Ishikawa (cell line): ENCODE data around the gene CARD9.
A peak's percentile ranks its signal among the peaks of the same experiment; 100 is the strongest.

ENCODE experiments used
- CEBPB ChIP-seq: IDR thresholded peaks from 2 replicates; pipeline ENCODE4 v1.6.1; 2012
- CREB1 ChIP-seq: IDR thresholded peaks from 2 replicates; pipeline ENCODE4 v1.6.1; 2012; ENCODE audit warnings: low read depth
- EGR1 ChIP-seq: IDR thresholded peaks from 2 replicates; pipeline ENCODE4 v1.6.1; 2012
- EP300 ChIP-seq: IDR thresholded peaks from 2 replicates; pipeline ENCODE4 v1.6.1; 2012; ENCODE audit warnings: borderline replicate concordance
- FOXM1 ChIP-seq: IDR thresholded peaks from 2 replicates; pipeline ENCODE4 v1.6.1; 2012; ENCODE audit warnings: low read depth, borderline replicate concordance
- MAX ChIP-seq: IDR thresholded peaks from 2 replicates; pipeline ENCODE4 v1.6.1; 2012
- NFIC ChIP-seq: IDR thresholded peaks from 2 replicates; pipeline ENCODE4 v1.6.1; 2012
- RAD21 ChIP-seq: IDR thresholded peaks from 2 replicates; pipeline ENCODE4 v1.6.1; 2012; ENCODE audit warnings: low read depth
- USF1 ChIP-seq: IDR thresholded peaks from 2 replicates; pipeline ENCODE4 v1.6.1; 2012
- YY1 ChIP-seq: IDR thresholded peaks from 2 replicates; pipeline ENCODE4 v1.6.1; 2012; ENCODE audit warnings: low read depth
- ZBTB7A ChIP-seq: IDR thresholded peaks from 2 replicates; pipeline ENCODE4 v1.6.1; 2012; ENCODE audit warnings: low read depth
- TF ChIP-seq, protein P1 (sequence below): IDR thresholded peaks from 2 replicates; pipeline ENCODE4 v1.6.1; 2012; ENCODE audit warnings: low read depth, mild to moderate bottlenecking

DNA sequence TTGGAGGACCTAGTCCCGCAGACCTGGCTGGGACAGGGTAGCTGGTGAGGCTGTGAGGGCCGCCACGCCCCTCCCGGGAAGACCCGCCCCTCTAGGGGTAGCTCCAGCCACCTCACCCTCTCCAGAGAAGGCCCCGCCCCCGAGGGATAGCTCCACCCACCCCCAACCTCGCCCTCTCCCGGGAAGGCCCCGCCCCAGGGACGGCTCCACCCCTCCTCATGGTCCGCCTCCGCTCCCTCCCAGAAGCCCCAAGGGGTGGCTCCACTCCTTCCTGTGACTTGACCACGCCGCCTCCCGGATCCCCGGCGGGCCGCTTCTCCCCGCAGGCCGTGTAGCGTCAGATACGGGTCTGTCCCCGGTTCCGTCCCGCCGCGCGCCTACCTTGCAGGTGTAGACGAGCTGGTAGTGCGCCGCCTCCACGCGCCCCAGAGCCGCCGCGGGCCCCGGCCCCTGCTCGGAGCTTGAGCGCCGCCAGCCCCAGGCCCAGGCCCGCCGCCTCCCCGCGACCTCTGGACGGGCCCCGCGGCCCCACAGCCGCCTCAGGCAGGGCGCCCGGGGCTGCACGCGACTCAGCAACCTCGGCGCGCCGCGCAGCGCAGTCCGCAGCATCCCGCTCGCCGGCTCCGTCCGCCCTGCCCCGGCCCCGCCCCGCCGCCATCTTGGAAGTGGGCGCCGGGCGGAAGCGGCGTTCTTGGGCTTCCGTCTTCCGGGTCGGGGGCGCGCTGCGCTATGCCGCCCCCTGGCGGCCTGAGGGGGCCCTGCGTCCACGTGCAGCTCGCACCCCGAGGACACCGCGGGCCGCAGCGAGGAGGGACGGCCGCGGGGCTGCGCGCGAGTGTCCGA, 10.1 kb downstream of the CARD9 start, which contains the start of gene DNLZ:
- TF ChIP-seq EP300 (no peak), FOXM1 (no peak), EGR1 (peak; percentile 79; the same call in 1 of the 2 replicates), CEBPB (no peak), YY1 (peak; percentile 96), CREB1 (no peak), ZBTB7A (no peak), USF1 (peak; percentile 64), RAD21 (peak; percentile 45; the same call in 1 of the 2 replicates), MAX (peak; percentile 100), NFIC (no peak)
- TF ChIP-seq, protein P1, sequence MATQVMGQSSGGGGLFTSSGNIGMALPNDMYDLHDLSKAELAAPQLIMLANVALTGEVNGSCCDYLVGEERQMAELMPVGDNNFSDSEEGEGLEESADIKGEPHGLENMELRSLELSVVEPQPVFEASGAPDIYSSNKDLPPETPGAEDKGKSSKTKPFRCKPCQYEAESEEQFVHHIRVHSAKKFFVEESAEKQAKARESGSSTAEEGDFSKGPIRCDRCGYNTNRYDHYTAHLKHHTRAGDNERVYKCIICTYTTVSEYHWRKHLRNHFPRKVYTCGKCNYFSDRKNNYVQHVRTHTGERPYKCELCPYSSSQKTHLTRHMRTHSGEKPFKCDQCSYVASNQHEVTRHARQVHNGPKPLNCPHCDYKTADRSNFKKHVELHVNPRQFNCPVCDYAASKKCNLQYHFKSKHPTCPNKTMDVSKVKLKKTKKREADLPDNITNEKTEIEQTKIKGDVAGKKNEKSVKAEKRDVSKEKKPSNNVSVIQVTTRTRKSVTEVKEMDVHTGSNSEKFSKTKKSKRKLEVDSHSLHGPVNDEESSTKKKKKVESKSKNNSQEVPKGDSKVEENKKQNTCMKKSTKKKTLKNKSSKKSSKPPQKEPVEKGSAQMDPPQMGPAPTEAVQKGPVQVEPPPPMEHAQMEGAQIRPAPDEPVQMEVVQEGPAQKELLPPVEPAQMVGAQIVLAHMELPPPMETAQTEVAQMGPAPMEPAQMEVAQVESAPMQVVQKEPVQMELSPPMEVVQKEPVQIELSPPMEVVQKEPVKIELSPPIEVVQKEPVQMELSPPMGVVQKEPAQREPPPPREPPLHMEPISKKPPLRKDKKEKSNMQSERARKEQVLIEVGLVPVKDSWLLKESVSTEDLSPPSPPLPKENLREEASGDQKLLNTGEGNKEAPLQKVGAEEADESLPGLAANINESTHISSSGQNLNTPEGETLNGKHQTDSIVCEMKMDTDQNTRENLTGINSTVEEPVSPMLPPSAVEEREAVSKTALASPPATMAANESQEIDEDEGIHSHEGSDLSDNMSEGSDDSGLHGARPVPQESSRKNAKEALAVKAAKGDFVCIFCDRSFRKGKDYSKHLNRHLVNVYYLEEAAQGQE: no peak
